ENCODE results near the gene RTL9. TPM values are rescaled to one million over a fixed set of nuclear protein-coding genes. Genes with fewer than 3 reads are reported as not detected.
"Not testable (repeated sequence)": the region's sequence is repeated elsewhere in the genome, so short reads cannot be mapped to it uniquely, and the experiment has no call there.

RTL9 gene
- total RNA-seq, 3 donors from 2014 or later, result 0.15 to 0.32 TPM; not detected in 1

DNA sequence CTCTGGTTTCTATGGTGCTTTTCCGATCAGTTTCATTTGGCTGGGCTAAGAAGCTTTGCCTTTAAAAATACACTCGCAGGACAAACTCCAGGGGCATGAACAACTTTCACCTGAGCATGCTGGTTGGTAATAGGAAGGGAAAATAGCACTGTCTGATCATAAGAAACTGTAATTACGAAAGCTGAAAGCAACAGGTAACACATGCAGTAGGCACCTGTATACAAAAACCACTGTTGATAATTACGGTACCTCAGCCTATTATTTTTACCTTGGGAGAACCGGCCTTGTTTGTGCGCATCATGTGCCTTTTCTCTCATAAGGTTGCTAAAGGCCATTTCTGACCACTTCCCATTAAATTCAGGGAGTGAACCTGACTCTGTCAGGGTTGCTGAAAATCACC is 45.7 kb downstream of the RTL9 start:
- intact Hi-C loops (cut with DNase I; ENCODE audit: low total_unique reads), result no loop called here
- Histone ChIP-seq H3K27me3 (peaks cover 0 to 58% of the 10 kb centered on the region in 2 donors), H3K36me3 (no peaks in the 10 kb centered on the region), H3K4me1 (no peaks in the 10 kb centered on the region), H3K9me3 (no peaks in the 10 kb centered on the region), H3K4me3 (no peak overlapping the region), H3K27ac (no peak overlapping the region)
- no peak for DNase-seq (ENCODE audit: low spot score in 2 of 2)
- TF ChIP-seq, protein P1, sequence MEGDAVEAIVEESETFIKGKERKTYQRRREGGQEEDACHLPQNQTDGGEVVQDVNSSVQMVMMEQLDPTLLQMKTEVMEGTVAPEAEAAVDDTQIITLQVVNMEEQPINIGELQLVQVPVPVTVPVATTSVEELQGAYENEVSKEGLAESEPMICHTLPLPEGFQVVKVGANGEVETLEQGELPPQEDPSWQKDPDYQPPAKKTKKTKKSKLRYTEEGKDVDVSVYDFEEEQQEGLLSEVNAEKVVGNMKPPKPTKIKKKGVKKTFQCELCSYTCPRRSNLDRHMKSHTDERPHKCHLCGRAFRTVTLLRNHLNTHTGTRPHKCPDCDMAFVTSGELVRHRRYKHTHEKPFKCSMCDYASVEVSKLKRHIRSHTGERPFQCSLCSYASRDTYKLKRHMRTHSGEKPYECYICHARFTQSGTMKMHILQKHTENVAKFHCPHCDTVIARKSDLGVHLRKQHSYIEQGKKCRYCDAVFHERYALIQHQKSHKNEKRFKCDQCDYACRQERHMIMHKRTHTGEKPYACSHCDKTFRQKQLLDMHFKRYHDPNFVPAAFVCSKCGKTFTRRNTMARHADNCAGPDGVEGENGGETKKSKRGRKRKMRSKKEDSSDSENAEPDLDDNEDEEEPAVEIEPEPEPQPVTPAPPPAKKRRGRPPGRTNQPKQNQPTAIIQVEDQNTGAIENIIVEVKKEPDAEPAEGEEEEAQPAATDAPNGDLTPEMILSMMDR (IDR thresholded peaks at IDR 0.05), result no peak
- TF ChIP-seq POLR2AphosphoS5 (IDR thresholded peaks at IDR 0.05) (no peak), POLR2A (IDR thresholded peaks at IDR 0.05) (no peak)

DNA sequence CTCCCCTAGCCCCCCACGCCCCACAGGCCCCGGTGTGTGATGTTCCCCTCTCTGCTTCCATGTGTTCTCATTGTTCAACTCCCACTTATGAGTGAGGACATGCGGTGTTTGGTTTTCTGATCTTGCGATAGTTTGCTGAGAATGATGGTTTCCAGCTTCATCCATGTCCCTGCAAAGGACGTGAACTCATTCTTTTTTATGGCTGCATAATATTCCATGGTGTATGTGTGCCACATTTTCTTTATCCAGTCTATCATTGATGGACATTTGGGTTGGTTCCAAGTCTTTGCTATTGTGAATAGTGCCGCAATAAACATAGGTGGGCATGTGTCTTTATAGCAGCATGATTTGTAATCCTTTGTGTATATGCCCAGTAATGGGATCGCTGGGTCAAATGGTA is 47.6 kb downstream of the RTL9 start:
- not testable (repeated sequence) for H3K4me3 ChIP-seq; H3K27ac ChIP-seq; H3K36me3 ChIP-seq; DNase-seq (ENCODE audit: low spot score in 2 of 2); H3K9me3 ChIP-seq; H3K4me1 ChIP-seq
- H3K27me3 ChIP-seq, result peaks cover 0 to 61% of the 10 kb centered on the region in 2 donors
- intact Hi-C loops (cut with DNase I; ENCODE audit: low total_unique reads), result loop anchor here (5.0 kb wide), 1 partner anchor 729 kb away; no protein-coding TSS in a partner anchor

DNA sequence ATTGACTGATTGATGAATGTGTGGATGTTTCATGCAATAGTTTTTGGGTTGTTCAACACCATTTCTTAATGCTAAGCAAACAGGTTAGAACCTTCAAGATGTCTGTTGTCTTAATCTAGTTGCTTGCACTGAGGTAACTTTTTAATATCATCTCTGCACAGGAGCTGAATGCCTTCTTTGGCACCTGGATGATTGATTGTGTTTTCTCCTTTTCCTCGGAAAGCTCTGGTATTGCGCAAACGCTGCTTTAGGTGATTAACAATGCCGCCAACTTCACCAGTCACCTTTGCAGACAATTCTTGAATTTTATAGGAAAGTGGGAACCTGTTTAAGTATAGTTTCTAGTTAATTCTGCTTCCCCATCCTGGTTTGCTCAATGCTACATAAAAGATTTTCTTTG is 48.2 kb downstream of the RTL9 start:
- Histone ChIP-seq H3K27ac (no peak overlapping the region), H3K27me3 (peaks cover 0 to 58% of the 10 kb centered on the region in 2 donors), H3K9me3 (no peaks in the 10 kb centered on the region), H3K4me1 (no peaks in the 10 kb centered on the region), H3K4me3 (no peak overlapping the region), H3K36me3 (no peaks in the 10 kb centered on the region)
- intact Hi-C loops (cut with DNase I; ENCODE audit: low total_unique reads), result loop anchor here (5.0 kb wide), 1 partner anchor 730 kb away; no protein-coding TSS in a partner anchor
- DNase-seq (ENCODE audit: low spot score in 2 of 2), result no peak
- TF ChIP-seq, protein P1 (IDR thresholded peaks at IDR 0.05), result no peak
- TF ChIP-seq POLR2AphosphoS5 (IDR thresholded peaks at IDR 0.05) (no peak), POLR2A (IDR thresholded peaks at IDR 0.05) (no peak)

DNA sequence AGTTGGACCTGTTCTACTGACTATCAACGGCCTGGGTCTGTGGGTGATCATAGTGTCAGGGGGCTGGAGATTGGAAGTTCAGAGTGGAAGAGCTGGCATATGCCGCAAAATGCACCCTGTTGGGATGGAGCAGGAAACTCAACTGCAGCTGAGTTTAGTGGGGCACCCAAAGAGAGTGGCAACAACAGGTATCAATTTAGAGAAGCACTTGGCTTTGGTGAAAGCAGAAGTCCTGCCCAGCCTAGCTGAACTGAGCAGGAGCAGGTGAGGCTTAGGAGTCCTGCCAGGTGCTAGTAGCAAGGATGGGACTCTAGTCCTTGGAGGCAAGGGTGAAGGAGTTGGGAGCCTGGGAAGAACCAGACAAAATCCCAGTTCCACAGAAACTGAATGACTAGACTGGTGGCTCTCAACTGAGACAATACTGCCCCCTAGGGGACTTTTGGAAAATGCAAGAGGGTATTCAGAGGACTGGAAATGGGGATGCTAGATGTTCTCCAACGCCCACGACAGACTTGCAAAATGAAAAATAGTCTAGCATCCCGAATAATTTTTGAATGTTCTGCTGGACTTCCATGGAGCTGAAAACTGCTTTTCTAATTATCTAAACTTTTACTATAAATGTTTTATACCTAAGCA is 49.4 kb downstream of the RTL9 start:
- TF ChIP-seq, protein P1 (IDR thresholded peaks at IDR 0.05), result peak; percentile 47 to 70 (median 58)
- TF ChIP-seq POLR2AphosphoS5 (IDR thresholded peaks at IDR 0.05) (no peak), POLR2A (IDR thresholded peaks at IDR 0.05) (no peak)
- Histone ChIP-seq H3K4me3 (no peak overlapping the region), H3K27me3 (peaks cover 0 to 71% of the 10 kb centered on the region in 2 donors), H3K9me3 (no peaks in the 10 kb centered on the region), H3K36me3 (no peaks in the 10 kb centered on the region), H3K4me1 (no peaks in the 10 kb centered on the region), H3K27ac (no peak overlapping the region)
- DNase-seq (ENCODE audit: low spot score in 2 of 2), result peak in 1 of 2 donors; percentile 27
- intact Hi-C loops (cut with DNase I; ENCODE audit: low total_unique reads), result loop anchor here (5.0 kb wide), 1 partner anchor 731 kb away; no protein-coding TSS in a partner anchor

Other genes starting within 250 kb of the RTL9 start
- 1 to 10 TPM; 4.3 to 8.2 (median 6.6) TPM for gene AMMECR1, start 40.8 kb upstream of the RTL9 start, total RNA-seq